ENCODE results near the gene RNF213.

The RNF213 gene

GRCh38 chr17:80261895-80262279 lies 1.2 kb downstream of the RNF213 start:
- H3K36me3 ChIP-seq (ENCODE audit: low read length) = no peaks in the 10 kb centered on the region
- peak overlapping the region; percentile 89 for H3K9ac ChIP-seq (ENCODE audit: low read length)
- H3K9me2 ChIP-seq (replicated peaks; ENCODE audit: insufficient read depth, low read length) = no peaks in the 10 kb centered on the region
- H3K79me2 ChIP-seq (ENCODE audit: insufficient read depth, low read length) = no peaks in the 10 kb centered on the region
- H3K27ac ChIP-seq (ENCODE audit: low read depth, low read length) = no peak overlapping the region
- H3K9me3 ChIP-seq (ENCODE audit: insufficient read depth, low read length) = no peaks in the 10 kb centered on the region
- H3F3A ChIP-seq (ENCODE audit: insufficient read depth) = peaks cover 25% of the 10 kb centered on the region
- no peaks in the 10 kb centered on the region for H4K20me1 ChIP-seq (ENCODE audit: low read depth, low read length)
- H3K27me3 ChIP-seq (ENCODE audit: low read length) = no peaks in the 10 kb centered on the region
- TF ChIP-seq EZH2phosphoT487 (conservative IDR thresholded peaks at IDR 0.05; ENCODE audit: low read length) (no peak), CTCF (IDR thresholded peaks at IDR 0.05; ENCODE audit: insufficient read depth, low read length, poor library complexity, severe bottlenecking) (no peak)
- H3K4me3 ChIP-seq (ENCODE audit: insufficient read depth, low read length, poor library complexity, severe bottlenecking) = peak overlapping the region; percentile 88
- H3K4me2 ChIP-seq (ENCODE audit: low read depth, low read length, poor library complexity, severe bottlenecking) = peak overlapping the region; percentile 68
- no peak overlapping the region for H2AFZ ChIP-seq (ENCODE audit: low read depth, low read length, severe bottlenecking)

GRCh38 chr17:80262291-80262690 lies 1.6 kb downstream of the RNF213 start:
- TF ChIP-seq CTCF (IDR thresholded peaks at IDR 0.05; ENCODE audit: insufficient read depth, low read length, poor library complexity, severe bottlenecking) (no peak), EZH2phosphoT487 (conservative IDR thresholded peaks at IDR 0.05; ENCODE audit: low read length) (no peak)
- Histone ChIP-seq H4K20me1 (ENCODE audit: low read depth, low read length) (no peaks in the 10 kb centered on the region), H3K4me2 (ENCODE audit: low read depth, low read length, poor library complexity, severe bottlenecking) (peak overlapping the region; percentile 68), H3K9me2 (replicated peaks; ENCODE audit: insufficient read depth, low read length) (no peaks in the 10 kb centered on the region), H3K9me3 (ENCODE audit: insufficient read depth, low read length) (no peaks in the 10 kb centered on the region), H3K27ac (ENCODE audit: low read depth, low read length) (no peak overlapping the region), H3K4me3 (ENCODE audit: insufficient read depth, low read length, poor library complexity, severe bottlenecking) (no peak overlapping the region), H3K79me2 (ENCODE audit: insufficient read depth, low read length) (no peaks in the 10 kb centered on the region), H3K36me3 (ENCODE audit: low read length) (no peaks in the 10 kb centered on the region), H2AFZ (ENCODE audit: low read depth, low read length, severe bottlenecking) (no peak overlapping the region), H3K27me3 (ENCODE audit: low read length) (no peaks in the 10 kb centered on the region), H3F3A (ENCODE audit: insufficient read depth) (peaks cover 25% of the 10 kb centered on the region), H3K9ac (ENCODE audit: low read length) (no peak overlapping the region)

- no peaks in the 10 kb centered on the region for H3K9me3 ChIP-seq (ENCODE audit: insufficient read depth, low read length)
- H3K9ac ChIP-seq (ENCODE audit: low read length) = no peak overlapping the region
Measured at GRCh38 chr17:80262775-80263244, 2.2 kb downstream of the RNF213 start.

More at GRCh38 chr17:80262775-80263244, 2.2 kb downstream of the RNF213 start:
- Histone ChIP-seq H3K27ac (ENCODE audit: low read depth, low read length) (no peak overlapping the region), H3K36me3 (ENCODE audit: low read length) (no peaks in the 10 kb centered on the region), H4K20me1 (ENCODE audit: low read depth, low read length) (no peaks in the 10 kb centered on the region), H2AFZ (ENCODE audit: low read depth, low read length, severe bottlenecking) (no peak overlapping the region), H3K4me3 (ENCODE audit: insufficient read depth, low read length, poor library complexity, severe bottlenecking) (no peak overlapping the region), H3K9me2 (replicated peaks; ENCODE audit: insufficient read depth, low read length) (no peaks in the 10 kb centered on the region), H3K79me2 (ENCODE audit: insufficient read depth, low read length) (no peaks in the 10 kb centered on the region), H3F3A (ENCODE audit: insufficient read depth) (peaks cover 25% of the 10 kb centered on the region), H3K27me3 (ENCODE audit: low read length) (no peaks in the 10 kb centered on the region), H3K4me2 (ENCODE audit: low read depth, low read length, poor library complexity, severe bottlenecking) (no peak overlapping the region)
- TF ChIP-seq CTCF (IDR thresholded peaks at IDR 0.05; ENCODE audit: insufficient read depth, low read length, poor library complexity, severe bottlenecking) (no peak), EZH2phosphoT487 (conservative IDR thresholded peaks at IDR 0.05; ENCODE audit: low read length) (no peak)

All from SU-DHL-6 (cell line).